Measurements from ENCODE around the gene C17orf75. TPM values are rescaled to one million over a fixed set of nuclear protein-coding genes. Genes with fewer than 3 reads are reported as not detected.
"Not testable (repeated sequence)": the region's sequence is repeated elsewhere in the genome, so short reads cannot be mapped to it uniquely, and the experiment has no call there.

Gene C17orf75
- polyA plus RNA-seq, 5 donors: 28.8 to 42.7 (median 31.9) TPM

- DNase-seq: no peak
Observed at GRCh38 chr17:32349503-32349853, 7.5 kb upstream of the C17orf75 start.

GRCh38 chr17:32348483-32348800, 6.5 kb upstream of the C17orf75 start:
- DNase-seq: no peak

GRCh38 chr17:32345951-32346600, 4.1 kb upstream of the C17orf75 start:
- no peak for DNase-seq

- no peak for DNase-seq
Observed at GRCh38 chr17:32342603-32343325, 791 bp upstream of the C17orf75 start.

GRCh38 chr17:32341141-32341856, 674 bp downstream of the C17orf75 start:
- peak in 1 of 2 donors; percentile 12 for DNase-seq

GRCh38 chr17:32335687-32336086, 6.3 kb downstream of the C17orf75 start:
- no peak for DNase-seq

- no peak for DNase-seq
Observed at GRCh38 chr17:32335046-32335445, 6.9 kb downstream of the C17orf75 start.

GRCh38 chr17:32333187-32333586, 8.8 kb downstream of the C17orf75 start:
- no peak for DNase-seq

- no peak for DNase-seq
Observed at GRCh38 chr17:32331243-32332040, 10.5 kb downstream of the C17orf75 start.

- no peak for DNase-seq
Observed at GRCh38 chr17:32330147-32330546, 11.8 kb downstream of the C17orf75 start.

- no peak for DNase-seq
Observed at GRCh38 chr17:32327911-32328310, 14.1 kb downstream of the C17orf75 start.

GRCh38 chr17:32323811-32324491, 18.0 kb downstream of the C17orf75 start:
- no peak for DNase-seq

GRCh38 chr17:32323046-32323445, 18.9 kb downstream of the C17orf75 start:
- DNase-seq: no peak

- no peak for DNase-seq
Observed at GRCh38 chr17:32320847-32321246, 21.1 kb downstream of the C17orf75 start.

GRCh38 chr17:32320080-32320479, 21.9 kb downstream of the C17orf75 start:
- not testable (repeated sequence) for DNase-seq

- DNase-seq: peak in 1 of 2 donors; percentile 24
Observed at GRCh38 chr17:32319548-32319905, 22.4 kb downstream of the C17orf75 start.

GRCh38 chr17:32318071-32318470, 23.9 kb downstream of the C17orf75 start:
- no peak for DNase-seq

GRCh38 chr17:32317353-32317752, 24.6 kb downstream of the C17orf75 start:
- DNase-seq: no peak

GRCh38 chr17:32316653-32317052, 25.3 kb downstream of the C17orf75 start:
- not testable (repeated sequence) for DNase-seq

GRCh38 chr17:32315171-32315570, 26.8 kb downstream of the C17orf75 start:
- DNase-seq: no peak

GRCh38 chr17:32314636-32315035, 27.3 kb downstream of the C17orf75 start:
- no peak for DNase-seq
